Liver (tissue), 3 donors: ENCODE measurements around the gene CRNN.

Experiments
- TAF1 ChIP-seq: conservative IDR thresholded peaks from 2 replicates; pipeline ENCODE4 v1.6.1; 2016; ENCODE audit warnings: antibody characterized with exemption, mild to moderate bottlenecking
- TF ChIP-seq, protein P1 (sequence below): fragments of 150-350 bp; IDR thresholded peaks from 2 replicates; pipeline ENCODE4 v1.5.1; 2017; ENCODE audit warnings: improper control_type of control experiment, low read depth, low read length; ENCODE audit not compliant: missing input control
- donor health status: healthy.
- donor health status: healthy.

DNA sequence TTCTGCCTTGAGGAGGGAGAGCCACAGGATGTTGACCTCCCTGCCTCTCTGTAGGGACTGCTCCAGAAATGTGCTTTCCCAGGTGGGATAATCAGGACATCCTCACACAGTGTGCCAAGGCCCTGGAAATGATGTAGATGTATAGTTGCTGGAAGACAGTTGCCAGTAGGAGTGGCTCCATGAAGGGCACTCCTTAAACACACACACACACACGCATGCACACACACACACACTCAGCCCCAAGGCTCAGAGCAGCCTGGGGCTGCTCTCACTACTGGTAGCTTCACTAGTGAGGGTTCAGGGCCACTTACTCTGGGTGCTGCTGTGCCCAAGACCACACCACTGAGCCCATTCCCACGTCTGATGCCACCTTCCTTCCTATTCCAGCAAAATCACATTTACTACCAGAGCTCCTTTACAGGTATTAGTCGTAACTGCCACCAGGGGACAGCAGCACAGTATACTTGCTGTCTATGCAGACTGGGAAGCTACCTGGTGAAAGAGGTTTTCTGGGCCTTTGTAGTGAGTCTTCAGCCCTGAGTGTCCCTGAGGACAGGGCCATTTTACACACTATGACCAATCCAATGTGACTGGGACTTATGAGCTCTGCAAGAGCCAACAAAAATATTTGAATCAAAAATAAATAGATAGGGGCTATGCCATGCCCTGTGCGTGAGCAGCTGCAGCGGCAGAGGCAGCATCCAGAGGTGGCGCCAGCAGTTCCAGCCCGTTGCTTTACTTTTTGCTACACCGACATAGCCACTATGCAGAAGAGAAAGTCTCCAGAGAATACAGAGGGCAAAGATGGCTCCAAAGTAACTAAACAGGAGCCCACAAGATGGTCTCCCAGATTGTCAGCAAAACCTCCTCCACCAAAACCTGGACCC, 15.0 kb downstream of the CRNN start:
- TF ChIP-seq, protein P1, sequence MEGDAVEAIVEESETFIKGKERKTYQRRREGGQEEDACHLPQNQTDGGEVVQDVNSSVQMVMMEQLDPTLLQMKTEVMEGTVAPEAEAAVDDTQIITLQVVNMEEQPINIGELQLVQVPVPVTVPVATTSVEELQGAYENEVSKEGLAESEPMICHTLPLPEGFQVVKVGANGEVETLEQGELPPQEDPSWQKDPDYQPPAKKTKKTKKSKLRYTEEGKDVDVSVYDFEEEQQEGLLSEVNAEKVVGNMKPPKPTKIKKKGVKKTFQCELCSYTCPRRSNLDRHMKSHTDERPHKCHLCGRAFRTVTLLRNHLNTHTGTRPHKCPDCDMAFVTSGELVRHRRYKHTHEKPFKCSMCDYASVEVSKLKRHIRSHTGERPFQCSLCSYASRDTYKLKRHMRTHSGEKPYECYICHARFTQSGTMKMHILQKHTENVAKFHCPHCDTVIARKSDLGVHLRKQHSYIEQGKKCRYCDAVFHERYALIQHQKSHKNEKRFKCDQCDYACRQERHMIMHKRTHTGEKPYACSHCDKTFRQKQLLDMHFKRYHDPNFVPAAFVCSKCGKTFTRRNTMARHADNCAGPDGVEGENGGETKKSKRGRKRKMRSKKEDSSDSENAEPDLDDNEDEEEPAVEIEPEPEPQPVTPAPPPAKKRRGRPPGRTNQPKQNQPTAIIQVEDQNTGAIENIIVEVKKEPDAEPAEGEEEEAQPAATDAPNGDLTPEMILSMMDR: peak; percentile 35
- TF ChIP-seq TAF1: no peak
